Measurements from ENCODE around the gene LGR4.
"Not testable (repeated sequence)": the region's sequence is repeated elsewhere in the genome, so short reads cannot be mapped to it uniquely, and the experiment has no call there.

The LGR4 gene, protein sequence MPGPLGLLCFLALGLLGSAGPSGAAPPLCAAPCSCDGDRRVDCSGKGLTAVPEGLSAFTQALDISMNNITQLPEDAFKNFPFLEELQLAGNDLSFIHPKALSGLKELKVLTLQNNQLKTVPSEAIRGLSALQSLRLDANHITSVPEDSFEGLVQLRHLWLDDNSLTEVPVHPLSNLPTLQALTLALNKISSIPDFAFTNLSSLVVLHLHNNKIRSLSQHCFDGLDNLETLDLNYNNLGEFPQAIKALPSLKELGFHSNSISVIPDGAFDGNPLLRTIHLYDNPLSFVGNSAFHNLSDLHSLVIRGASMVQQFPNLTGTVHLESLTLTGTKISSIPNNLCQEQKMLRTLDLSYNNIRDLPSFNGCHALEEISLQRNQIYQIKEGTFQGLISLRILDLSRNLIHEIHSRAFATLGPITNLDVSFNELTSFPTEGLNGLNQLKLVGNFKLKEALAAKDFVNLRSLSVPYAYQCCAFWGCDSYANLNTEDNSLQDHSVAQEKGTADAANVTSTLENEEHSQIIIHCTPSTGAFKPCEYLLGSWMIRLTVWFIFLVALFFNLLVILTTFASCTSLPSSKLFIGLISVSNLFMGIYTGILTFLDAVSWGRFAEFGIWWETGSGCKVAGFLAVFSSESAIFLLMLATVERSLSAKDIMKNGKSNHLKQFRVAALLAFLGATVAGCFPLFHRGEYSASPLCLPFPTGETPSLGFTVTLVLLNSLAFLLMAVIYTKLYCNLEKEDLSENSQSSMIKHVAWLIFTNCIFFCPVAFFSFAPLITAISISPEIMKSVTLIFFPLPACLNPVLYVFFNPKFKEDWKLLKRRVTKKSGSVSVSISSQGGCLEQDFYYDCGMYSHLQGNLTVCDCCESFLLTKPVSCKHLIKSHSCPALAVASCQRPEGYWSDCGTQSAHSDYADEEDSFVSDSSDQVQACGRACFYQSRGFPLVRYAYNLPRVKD

DNA sequence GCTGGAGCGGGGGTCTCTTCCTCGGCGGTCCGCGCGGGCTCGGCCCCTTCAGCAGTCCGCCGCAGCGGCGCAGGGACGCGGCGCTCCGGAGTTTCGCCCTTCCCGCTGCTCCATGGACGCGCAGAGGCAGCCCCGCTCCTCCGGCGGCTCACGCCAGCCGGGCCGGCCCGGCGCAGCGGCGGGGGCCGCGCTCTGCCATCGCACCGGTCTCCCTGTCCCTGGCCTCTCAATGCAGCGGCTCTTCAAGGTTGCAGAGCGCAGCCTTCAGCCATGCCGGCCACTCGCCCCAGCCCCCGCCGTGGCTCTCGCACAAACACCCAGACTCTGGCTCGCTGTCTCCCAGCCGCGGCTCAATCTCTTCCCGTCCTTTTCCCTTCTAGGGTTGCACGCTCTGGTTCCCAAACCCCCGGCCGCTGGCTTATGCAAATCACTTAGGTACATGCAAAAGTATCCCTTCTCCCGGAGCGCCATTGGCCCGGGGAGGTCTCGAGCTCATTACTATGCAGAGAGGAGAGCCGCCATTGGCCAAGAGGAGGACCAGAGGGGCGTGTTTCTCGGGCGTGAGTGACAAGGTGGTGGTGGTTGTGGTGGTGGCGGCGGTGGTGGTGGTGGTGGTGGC is at the start of gene LGR4:
Gene LGR4, minus strand, starts transcription at position 393 of the 619 bp plus-strand sequence. CDS start 488 bp downstream, outside the sequence.
- peak; percentile 87 to 93 (median 93) for DNase-seq

DNA sequence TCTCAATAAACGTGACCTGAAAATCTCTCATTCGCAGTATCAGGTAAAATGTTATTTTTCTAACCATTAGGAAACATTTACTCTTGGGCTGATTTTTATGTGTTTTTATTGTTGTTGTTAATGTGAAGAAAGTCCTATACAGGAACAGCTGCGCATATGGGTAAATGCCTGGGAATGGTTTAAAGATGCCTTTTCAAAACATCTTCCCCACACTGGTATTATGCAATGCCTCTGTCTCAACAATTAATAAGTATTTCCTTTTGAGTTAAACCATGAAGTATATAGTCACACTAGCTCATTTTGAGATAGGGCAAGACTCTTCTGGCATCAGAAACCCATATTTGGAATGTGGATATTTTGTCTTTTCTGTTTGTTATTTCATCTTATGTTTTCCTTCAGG is 47.6 kb upstream of the LGR4 start:
- no peak for DNase-seq

DNA sequence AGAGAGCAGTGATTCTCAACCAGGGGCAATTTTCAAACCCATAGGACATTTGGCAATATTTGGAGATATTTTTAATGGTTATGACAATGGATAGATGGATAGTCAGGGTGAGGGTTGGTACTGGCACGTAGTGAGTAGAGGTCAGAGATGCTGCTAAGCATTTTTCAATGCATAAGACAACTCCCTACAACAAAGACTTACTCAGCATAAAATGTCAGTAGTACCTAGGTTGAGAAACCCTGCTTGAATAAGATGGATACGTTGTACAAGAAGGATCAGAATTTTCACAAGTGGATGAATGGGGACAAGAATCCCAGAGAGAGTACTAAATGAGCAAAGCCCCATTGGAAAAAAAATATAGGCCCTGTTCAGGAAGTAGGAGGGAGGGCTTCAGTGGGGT is 45.9 kb upstream of the LGR4 start:
- DNase-seq: no peak

DNA sequence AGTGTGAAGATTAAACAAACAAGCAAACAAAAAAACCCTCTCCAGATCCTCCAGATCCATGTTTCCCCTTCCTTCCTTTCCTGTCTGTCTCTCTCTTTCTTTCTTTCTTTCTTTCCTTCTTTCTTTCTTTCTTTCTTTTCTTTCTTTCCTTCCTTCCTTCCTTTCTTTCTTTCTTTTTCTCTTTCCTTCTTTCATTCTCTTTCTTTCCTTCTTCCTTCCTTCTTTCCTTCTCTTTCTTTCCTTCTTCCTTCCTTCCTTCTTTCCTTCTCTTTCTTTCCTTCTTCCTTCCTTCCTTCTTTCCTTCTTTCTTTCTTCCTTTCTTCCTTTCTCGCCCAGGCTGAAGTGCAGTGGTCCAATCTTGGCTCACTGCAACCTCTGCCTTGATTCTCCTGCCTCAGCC is 44.9 kb upstream of the LGR4 start:
- not testable (repeated sequence) for DNase-seq

DNA sequence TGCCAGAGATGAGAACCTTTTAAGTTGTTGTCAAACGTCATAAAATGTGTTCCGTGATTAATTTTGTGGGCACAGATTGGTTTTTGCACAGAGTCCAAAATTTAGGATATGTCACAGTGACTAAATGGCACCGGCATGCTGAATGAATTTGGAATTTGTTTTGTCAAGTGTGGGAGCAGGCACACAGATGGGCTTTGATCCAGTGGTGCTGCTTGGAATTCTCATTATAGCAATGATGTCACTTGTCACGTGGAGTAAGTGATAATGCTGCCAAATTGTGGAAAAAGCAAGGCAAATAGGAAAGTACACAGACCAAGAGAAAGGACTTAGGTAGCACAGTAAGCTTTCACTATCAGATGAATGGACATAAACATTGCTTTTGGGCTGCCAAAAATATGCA is 42.0 kb upstream of the LGR4 start:
- DNase-seq: no peak

DNA sequence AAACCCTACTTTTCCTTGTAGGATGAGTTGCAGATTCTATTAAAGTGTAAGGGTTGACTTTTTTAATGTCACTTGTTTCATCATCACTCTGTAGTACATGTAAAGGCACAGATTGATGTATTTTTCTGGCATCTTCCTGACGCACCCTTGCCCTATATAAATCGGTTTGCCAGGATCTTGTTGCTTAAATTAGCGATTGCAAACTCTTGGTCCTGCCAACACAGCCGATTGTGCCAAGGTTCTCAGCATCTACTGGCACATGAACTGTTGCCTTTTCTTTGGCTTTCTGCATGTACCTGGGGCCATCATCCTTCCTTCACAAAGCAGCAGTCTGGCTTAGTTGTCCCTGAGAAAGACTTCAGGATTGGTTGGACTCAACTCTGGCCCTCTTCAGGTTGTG is 41.5 kb upstream of the LGR4 start:
- no peak for DNase-seq

DNA sequence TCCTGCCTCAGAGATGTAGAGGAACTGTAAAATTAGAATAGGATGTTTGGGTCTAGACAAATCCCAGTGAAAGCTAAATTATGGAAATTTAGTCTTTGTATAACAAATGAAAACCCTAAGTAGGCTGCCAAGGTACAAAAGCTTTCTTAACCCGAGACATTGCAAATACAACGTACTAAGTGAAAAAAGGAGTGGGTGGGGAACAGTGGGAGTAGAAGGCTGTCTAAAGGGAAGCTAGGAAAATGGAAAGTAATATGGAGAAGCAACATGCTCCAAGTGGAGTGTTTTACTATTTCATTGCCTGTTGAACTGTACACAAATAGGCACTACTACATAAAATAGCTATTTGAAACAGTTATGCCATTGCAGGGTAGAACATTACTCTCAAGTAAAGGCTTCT is 40.8 kb upstream of the LGR4 start:
- DNase-seq: peak in 2 of 3 donors; percentile 22 to 26

DNA sequence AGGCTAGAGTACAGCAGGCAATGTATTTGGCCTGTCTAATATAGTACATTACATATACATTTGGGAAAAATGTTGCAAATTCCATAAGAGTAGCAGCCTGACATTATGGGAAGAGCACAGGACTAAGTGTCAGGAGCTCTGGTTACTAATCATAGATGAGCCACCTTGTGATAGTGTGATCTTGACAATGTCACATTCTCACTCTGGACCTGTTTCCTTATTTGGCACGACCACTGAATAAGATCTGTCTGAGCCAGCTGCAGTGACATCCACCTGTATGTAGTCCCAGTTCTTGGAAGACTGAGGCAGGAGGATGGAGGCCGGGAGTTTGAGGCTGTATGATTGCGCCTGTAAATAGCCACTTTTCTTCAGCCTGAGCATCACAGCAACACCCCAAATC is 39.6 kb upstream of the LGR4 start:
- DNase-seq: no peak

DNA sequence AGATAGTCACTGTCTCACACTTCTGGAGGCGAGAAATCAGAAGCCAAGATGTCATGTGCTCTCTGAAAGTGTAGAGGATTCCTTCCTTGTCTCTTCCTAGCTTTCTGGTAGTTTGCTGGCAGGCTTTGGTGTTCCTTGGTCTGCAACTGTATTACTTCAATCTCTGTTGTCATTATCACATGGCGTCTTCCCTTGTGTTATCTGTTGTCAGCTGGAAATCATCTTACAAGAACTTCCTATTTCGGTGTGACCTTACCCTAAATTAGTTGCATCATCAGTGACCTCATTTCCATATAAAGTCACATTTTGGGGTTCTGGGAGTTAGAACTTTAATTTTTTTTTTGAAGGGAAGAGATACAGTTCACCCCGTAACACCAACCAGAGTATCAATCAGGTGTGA is 37.3 kb upstream of the LGR4 start:
- peak; percentile 67 to 84 (median 83) for DNase-seq

DNA sequence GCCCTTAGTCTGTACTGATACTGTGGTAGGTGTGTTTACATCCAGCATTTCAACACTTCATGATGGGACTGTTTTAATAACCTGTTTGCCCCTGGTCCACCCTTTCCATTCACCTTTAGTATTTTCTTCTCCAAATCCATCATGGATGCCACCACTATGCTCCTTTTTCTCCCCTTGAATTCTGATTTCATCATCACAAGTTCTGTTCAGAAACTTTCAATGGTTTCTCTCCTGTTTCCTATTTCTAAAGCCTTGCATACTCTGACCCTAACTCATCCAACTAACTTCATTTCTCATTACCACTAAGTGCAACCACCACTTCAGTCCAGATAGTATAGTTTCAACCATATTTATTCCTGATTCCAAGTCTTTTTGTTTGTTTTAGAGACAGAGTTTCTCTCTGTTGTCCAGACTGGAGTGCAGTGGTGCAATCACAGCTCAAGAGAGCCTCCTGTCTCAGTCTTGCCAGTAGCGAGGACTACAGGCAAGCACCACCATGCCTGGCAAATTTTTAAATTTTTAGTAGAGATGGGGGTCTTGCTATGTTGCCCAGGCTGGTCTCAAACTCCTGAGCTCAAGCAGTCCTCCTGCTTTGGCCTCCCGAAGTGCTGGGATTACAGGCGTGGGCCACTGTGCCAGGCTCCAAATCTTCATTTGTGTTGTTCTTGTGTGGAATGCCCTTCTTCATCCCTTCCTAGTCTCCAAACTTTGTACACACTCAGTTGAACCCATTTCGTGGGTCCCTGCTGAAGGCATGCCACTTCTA is 35.1 kb upstream of the LGR4 start:
- no peak for DNase-seq

DNA sequence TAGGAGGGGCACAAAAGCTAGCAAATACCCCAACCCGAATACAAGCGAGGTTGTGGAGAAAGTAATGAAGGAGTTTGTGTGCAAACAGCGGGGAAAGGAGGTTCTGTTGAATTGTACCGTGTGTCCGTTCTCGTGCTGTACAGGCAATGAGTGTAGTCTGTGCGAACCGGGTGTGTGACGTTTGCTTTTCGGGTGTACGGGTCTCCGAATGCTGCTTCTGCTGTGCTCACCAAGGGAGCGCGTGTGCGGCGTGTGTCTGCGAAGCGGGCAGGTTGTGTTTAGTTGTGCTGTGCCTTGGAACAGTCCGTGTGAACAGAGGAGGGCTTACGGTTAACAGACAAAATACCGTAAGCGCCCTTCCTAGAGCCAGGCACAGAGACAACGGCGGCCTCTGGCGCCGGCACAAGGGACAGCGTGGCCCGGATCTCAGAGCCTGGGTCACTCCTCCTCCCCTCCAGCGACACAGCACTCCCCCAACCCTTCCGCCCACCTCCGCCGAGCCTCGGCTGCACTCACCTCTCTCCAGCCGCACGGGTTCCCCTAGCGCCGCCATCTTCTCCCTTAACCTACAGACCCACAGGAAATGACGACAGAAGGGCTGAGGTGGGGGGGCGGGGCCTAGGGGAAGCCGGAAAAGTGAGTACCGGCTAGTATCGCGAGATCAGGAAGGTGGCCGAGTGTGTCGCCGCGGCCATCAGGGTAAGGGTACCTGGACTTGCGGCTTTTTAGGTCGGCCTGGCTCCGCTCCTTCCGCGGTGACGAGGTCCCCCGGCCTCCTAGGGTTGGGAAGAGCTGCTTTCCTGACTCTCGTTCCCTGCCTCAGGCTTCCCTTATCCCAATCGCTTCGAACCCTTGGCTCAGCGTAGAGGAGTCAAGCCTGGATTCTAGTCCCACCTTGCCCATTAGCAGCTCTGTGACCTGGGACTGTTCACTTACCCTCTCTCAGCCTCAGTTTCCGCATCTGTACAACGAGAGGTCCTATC is 33.9 kb upstream of the LGR4 start, which contains the start of gene LIN7C:
Gene LIN7C, minus strand, starts transcription at position 570 of the 983 bp plus-strand sequence. Its CDS starts 17 bp downstream, at position 553.
- peak; percentile 95 to 99 (median 98) for DNase-seq

DNA sequence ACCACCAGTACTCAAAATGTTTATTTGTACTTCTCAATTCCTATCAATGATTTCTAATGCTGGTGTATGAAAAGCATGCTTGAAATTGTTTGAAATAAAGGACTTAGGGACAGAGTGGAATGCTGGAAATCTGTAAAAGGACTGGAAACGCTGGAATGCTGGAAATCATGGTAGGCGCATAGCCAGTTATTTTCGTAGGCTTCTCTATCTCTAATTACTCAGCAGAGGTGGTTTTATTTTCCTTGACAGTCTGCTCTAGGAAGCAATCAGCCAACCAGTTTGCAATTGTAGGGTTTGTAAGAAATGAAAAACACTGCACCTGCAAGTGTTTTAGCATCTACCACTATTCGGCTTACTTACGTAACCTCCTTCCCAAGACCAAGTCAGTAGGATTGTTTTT is 33.2 kb upstream of the LGR4 start:
- DNase-seq: no peak

DNA sequence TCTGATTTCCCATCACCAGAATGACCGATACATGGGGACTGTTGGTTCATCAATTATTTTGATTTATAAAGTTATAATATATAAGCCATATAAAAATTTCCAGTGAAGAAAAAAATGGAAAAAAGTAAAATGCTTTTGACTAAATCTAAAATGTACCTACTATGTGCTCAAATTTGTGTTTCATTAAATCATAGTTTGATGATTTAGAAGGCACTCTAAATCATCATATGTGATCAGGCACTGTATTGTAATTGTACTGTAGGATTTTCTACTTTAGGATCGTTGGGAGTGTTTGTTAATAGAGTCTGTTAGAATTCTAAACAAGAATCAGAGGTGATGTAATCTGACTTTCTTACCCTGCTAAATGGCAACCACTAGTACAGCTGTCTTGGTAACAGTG is 31.6 kb upstream of the LGR4 start:
- no peak for DNase-seq

DNA sequence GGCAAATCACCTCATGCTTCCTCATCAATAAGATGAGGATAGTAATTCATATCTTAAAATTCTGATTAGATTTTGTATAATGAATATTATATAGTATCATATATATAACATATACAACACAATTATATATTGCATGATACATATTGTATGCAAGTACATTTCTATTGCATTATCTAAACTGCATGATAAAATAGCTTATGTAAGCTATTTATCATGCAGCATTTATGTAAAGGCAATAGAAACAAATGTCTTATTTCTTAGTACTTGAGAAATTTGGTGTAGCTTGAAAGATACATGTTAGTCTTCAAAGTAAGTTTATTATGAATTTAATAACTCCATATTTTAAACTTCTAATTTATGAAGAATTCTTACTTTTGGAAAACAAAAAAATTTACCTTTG is 28.5 kb upstream of the LGR4 start:
- DNase-seq: no peak

DNA sequence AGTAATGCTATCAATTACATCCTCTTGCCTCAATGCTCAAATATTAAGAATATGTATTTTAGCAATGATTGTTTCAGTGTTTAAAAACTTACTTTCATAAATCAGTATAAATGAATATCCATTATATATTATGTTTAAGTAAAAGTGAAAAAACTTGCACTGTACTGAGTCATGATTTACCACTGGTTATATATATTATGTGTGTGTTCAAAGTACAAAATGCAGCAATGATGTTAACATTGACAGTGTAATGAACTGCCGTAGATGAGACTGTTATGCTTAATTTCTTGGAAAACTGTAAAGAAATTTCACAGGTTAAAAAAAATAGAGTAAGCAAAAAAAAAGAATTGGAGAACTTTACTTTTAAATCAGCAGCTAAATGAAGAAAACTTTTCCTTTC is 25.3 kb upstream of the LGR4 start:
- DNase-seq: no peak

DNA sequence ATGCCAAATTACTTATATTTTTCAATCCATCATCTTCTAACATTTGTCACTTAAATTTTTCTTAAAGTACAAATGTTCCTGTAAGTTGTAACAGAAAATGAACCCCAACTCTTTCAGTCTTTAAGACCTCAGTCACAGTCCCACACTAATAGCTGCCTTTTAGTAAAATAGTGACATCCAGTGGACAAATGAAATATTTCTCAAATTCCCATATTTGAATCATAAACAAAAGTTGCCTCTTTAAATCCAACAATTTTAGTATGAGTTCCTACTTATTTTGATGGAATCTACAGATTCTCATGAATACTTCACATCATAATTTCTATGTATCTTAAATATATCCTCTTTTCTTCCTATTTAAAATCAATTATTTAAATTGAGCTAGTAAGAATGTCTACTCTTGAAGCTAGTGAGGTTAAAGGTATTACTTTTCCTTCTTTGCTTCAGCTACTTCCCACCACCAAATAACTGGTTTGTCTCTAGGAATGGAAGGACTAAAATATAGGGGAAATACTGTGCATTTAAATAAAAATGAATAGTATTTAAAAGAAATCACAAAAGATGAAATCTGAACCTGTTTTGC is 24.8 kb upstream of the LGR4 start:
- peak; percentile 21 to 54 (median 43) for DNase-seq

DNA sequence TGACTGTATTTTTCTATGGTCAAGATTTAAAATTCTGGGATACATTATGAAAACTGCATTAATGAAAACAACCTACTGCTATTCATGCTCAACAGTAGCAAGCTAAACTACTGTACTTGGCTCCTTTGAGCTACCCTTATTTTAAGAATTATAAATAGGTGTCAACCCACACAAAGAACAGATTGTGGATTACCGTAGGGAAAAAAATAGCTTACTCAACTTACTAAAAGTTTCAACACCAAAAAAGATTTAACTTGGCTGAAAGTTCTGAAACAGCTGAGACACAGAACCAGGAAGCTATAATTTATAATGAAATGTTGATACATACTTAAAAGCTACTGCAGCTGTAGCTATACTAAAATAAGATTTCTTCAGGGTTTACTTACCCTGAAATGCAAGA is 23.9 kb upstream of the LGR4 start:
- DNase-seq: no peak

DNA sequence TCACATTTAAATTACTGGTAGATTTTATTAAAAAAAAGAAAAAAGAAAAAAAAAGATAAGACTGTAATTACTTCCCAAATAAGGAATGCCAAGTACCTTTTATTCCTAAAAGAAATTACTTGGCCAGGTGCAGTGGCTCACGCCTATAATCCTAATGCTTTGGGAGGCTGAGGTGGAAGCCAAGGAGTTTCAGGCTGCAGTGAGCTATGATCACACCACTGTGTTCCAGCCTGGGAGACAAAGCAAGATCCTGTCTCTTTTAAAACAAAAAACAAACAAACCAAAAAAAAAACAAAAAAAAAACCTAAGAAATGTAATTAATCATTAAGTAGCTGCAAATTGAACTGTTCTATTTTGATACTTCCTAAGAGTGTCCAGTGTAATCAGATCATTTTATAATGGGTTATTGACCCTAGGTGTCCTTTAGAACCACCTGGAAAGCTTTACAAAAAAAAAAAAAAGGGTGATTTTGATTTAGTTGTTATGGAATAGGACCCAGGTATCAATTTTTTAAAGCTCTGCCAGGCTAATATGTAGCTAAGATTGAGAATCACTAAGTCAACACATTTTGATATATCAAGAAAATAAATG is 23.2 kb upstream of the LGR4 start:
- DNase-seq: no peak

DNA sequence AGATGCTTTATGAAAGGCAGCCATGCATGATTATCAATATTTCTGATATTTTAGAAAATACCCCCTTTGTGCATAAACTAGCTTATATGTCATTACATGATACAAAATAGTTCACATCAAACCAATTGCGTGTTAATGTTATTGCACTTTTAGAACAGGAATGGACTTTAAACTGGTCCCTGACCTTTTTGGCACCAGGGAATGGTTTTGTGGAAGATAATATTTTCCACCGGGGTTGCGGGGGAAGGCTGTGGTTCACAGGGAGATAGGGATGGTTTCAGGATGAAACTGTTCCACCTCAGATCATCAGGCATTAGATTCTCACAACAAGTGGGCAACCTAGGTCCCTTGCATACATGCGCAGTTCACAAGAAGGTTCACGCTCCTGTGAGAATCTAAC is 16.5 kb upstream of the LGR4 start:
- no peak for DNase-seq

DNA sequence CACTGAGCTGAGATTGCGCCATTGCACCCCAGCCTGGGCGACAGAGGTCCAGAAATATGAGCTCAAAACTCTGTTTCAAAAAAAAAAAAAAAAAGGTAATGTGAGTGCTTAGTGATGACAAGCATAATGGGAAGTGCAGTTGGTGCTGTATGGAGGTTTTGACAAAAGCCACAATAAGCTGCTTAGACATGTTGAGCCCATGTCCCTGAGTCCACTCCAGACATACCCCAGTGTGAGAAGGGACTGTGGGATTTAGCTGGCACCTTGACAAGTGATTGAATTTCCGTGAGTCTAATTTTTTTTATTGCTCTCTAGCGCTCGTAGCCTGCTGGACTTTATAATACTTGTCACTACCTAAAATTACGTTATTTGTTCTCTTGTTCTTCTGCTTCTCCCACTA is 15.1 kb upstream of the LGR4 start:
- DNase-seq: no peak
